IMR-90 (cell line): ENCODE data around the gene GAS2L2. TPM values are rescaled to one million over a fixed set of nuclear protein-coding genes. Genes with fewer than 3 reads are reported as not detected.

Source experiments
- ATAC-seq: fragments of 200-7000 bp; cut with Tn5 transposase; 2 replicates; pipeline ENCODE4 v1.9.1; 2020; ENCODE audit warnings: low read depth, mild to moderate bottlenecking, moderate library complexity
- Bru-seq: library from RNA; stranded (reverse); fragments of 400-500 nt; gene quantifications from one replicate; lab custom pipeline; 2021; lab: Mats Ljungman, UMichigan
- BruChase-seq, 2 experiments: library from RNA; stranded (reverse); fragments of 400-500 nt; gene quantifications; one replicate each; lab custom pipeline; 2021; lab: Mats Ljungman, UMichigan
- BruUV-seq: library from RNA; stranded (reverse); fragments of 400-500 nt; replicated peaks from 2 replicates; lab custom pipeline; 2021; lab: Mats Ljungman, UMichigan
- CTCF ChIA-PET: fragments of 300-600 bp; formaldehyde crosslinking; extraction: SDS; loops from one replicate; lab custom pipeline; 2021; ENCODE audit warnings: antibody characterized with exemption; lab: Yijun Ruan, JAX
- POLR2A ChIA-PET: fragments of 300-600 bp; sonication (Branson Sonifier 250); formaldehyde crosslinking; loops from one replicate; lab custom pipeline; 2022; ENCODE audit warnings: antibody characterized with exemption; ENCODE audit not compliant: unreplicated experiment; lab: Charles Lee
- DNase-seq: peaks from one replicate; pipeline ENCODE4 v3.0.0; 2013
- H2AFZ ChIP-seq: replicated peaks from 2 replicates; pipeline ENCODE3; 2013; ENCODE audit warnings: low read length, mild to moderate bottlenecking; ENCODE audit not compliant: poor library complexity
- H2AK5ac ChIP-seq: 2 replicates; pipeline ENCODE4 v1.6.1; 2013; ENCODE audit warnings: low read depth, low read length, inconsistent platforms
- H2AK9ac ChIP-seq: replicated peaks from 2 replicates; pipeline ENCODE3; 2013; ENCODE audit warnings: mild to moderate bottlenecking, low read depth, low read length, moderate library complexity; ENCODE audit not compliant: poor library complexity
- H2BK120ac ChIP-seq: 2 replicates; pipeline ENCODE4 v1.6.1; 2013; ENCODE audit warnings: low read depth, low read length, inconsistent platforms
- H2BK15ac ChIP-seq: 3 replicates; pipeline ENCODE4 v1.6.1; 2013; ENCODE audit warnings: low read depth, low read length, inconsistent platforms
- H2BK20ac ChIP-seq: 2 replicates; pipeline ENCODE4 v1.6.1; 2013; ENCODE audit warnings: low read depth, mild to moderate bottlenecking, inconsistent platforms, low read length, moderate library complexity
- H2BK5ac ChIP-seq: 2 replicates; pipeline ENCODE4 v1.6.1; 2013; ENCODE audit warnings: mild to moderate bottlenecking, low read depth, low read length, inconsistent platforms; ENCODE audit not compliant: poor library complexity, severe bottlenecking
- H3K14ac ChIP-seq: replicated peaks from 2 replicates; pipeline ENCODE4 v1.6.1; 2013; ENCODE audit warnings: low read depth, low read length, inconsistent platforms
- H3K18ac ChIP-seq: 2 replicates; pipeline ENCODE4 v1.6.1; 2013; ENCODE audit warnings: low read depth, low read length, control low read depth
- H3K23ac ChIP-seq: 2 replicates; pipeline ENCODE4 v1.6.1; 2013; ENCODE audit warnings: low read depth, low read length, inconsistent platforms
- H3K27ac ChIP-seq: 2 replicates; pipeline ENCODE4 v1.5.1; 2013; ENCODE audit warnings: mild to moderate bottlenecking, control low read depth, low read length; ENCODE audit not compliant: insufficient read depth
- H3K27me3 ChIP-seq: 2 replicates; pipeline ENCODE4 v1.6.1; 2013; ENCODE audit warnings: low read length; ENCODE audit not compliant: control insufficient read depth, insufficient read depth
- H3K36me3 ChIP-seq: 2 replicates; pipeline ENCODE4 v1.6.1; 2013; ENCODE audit warnings: low read length, mixed read lengths; ENCODE audit not compliant: control insufficient read depth, insufficient read depth
- H3K4ac ChIP-seq: 2 replicates; pipeline ENCODE4 v1.6.1; 2013; ENCODE audit warnings: low read depth, low read length, inconsistent platforms
- H3K4me1 ChIP-seq: 2 replicates; pipeline ENCODE4 v1.6.1; 2013; ENCODE audit warnings: low read length, mixed read lengths; ENCODE audit not compliant: control insufficient read depth, insufficient read depth
- H3K4me2 ChIP-seq: 2 replicates; pipeline ENCODE4 v1.6.1; 2013; ENCODE audit warnings: low read depth, mild to moderate bottlenecking, control low read depth, low read length, moderate library complexity
- H3K4me3 ChIP-seq: 2 replicates; pipeline ENCODE4 v1.5.1; 2013; ENCODE audit warnings: low read depth, mild to moderate bottlenecking, control low read depth, low read length, moderate library complexity; ENCODE audit not compliant: insufficient read depth
- H3K56ac ChIP-seq: 2 replicates; pipeline ENCODE4 v1.6.1; 2013; ENCODE audit warnings: low read length, inconsistent platforms; ENCODE audit not compliant: insufficient read depth; ENCODE audit errors: extremely low read depth
- H3K79me1 ChIP-seq, 2 experiments: 2 replicates each; pipeline ENCODE4 v1.6.1; 2013; ENCODE audit warnings: low read length in 2 of 2, inconsistent platforms in 1 of 2, low read depth in 1 of 2
- H3K9ac ChIP-seq: 2 replicates; pipeline ENCODE4 v1.6.1; 2013; ENCODE audit warnings: low read depth, low read length, control low read depth
- H3K9me1 ChIP-seq: 2 replicates; pipeline ENCODE4 v1.6.1; 2013; ENCODE audit warnings: low read length, inconsistent platforms; ENCODE audit not compliant: insufficient read depth
- H3K9me3 ChIP-seq: 2 replicates; pipeline ENCODE4 v1.6.1; 2013; ENCODE audit warnings: low read length; ENCODE audit not compliant: control insufficient read depth, insufficient read depth
- H4K20me1 ChIP-seq: 2 replicates; pipeline ENCODE4 v1.6.1; 2013; ENCODE audit warnings: low read length, inconsistent platforms; ENCODE audit not compliant: insufficient read depth
- H4K5ac ChIP-seq: 2 replicates; pipeline ENCODE4 v1.6.1; 2013; ENCODE audit warnings: mild to moderate bottlenecking, low read depth, low read length, control low read depth
- H4K8ac ChIP-seq, 2 experiments: 2 replicates each; pipeline ENCODE4 v1.6.1; 2013; ENCODE audit warnings: low read depth in 2 of 2, low read length in 2 of 2, control low read depth in 1 of 2, inconsistent platforms in 1 of 2
- H4K91ac ChIP-seq: 2 replicates; pipeline ENCODE4 v1.6.1; 2013; ENCODE audit warnings: low read depth, low read length, inconsistent platforms; ENCODE audit not compliant: insufficient read depth
- BHLHE40 ChIP-seq: fragments of 150-350 bp; IDR thresholded peaks from 2 replicates; pipeline ENCODE4 v1.6.1; 2016; ENCODE audit warnings: mild to moderate bottlenecking, low read depth, low read length
- CEBPB ChIP-seq: IDR thresholded peaks from 2 replicates; pipeline ENCODE4 v1.6.1; 2012; ENCODE audit warnings: low read depth, low read length, improper control_type of control experiment
- CTCF ChIP-seq: conservative IDR thresholded peaks from 2 replicates; pipeline ENCODE4 v1.5.1; 2012; ENCODE audit warnings: mild to moderate bottlenecking, low read depth, low read length, improper control_type of control experiment
- FOS ChIP-seq: fragments of 150-350 bp; IDR thresholded peaks from 2 replicates; pipeline ENCODE4 v1.6.1; 2016; ENCODE audit warnings: low read depth, low read length
- MAZ ChIP-seq: IDR thresholded peaks from 2 replicates; pipeline ENCODE4 v1.6.1; 2012; ENCODE audit warnings: low read depth, mild to moderate bottlenecking, low read length, improper control_type of control experiment, moderate library complexity, borderline replicate concordance
- MXI1 ChIP-seq: IDR thresholded peaks from 2 replicates; pipeline ENCODE4 v1.6.1; 2012; ENCODE audit warnings: low read depth, mild to moderate bottlenecking, low read length, moderate library complexity, borderline replicate concordance
- NFE2L2 ChIP-seq: fragments of 150-350 bp; IDR thresholded peaks from 2 replicates; pipeline ENCODE4 v1.6.1; 2016; ENCODE audit warnings: low read depth, mild to moderate bottlenecking, low read length
- POLR2A ChIP-seq: IDR thresholded peaks from 2 replicates; pipeline ENCODE4 v1.6.1; 2012; ENCODE audit warnings: mild to moderate bottlenecking, low read depth, low read length
- RAD21 ChIP-seq: IDR thresholded peaks from 2 replicates; pipeline ENCODE4 v1.6.1; 2012; ENCODE audit warnings: low read length, improper control_type of control experiment
- RFX5 ChIP-seq: IDR thresholded peaks from 2 replicates; pipeline ENCODE4 v1.8.0; 2012; ENCODE audit warnings: low read depth, mild to moderate bottlenecking, low read length, moderate library complexity
- SMC3 ChIP-seq: fragments of 150-350 bp; IDR thresholded peaks from 2 replicates; pipeline ENCODE4 v1.6.1; 2016; ENCODE audit warnings: low read depth, mild to moderate bottlenecking, antibody characterized with exemption, low read length, moderate library complexity
- WGBS, 2 experiments: methylation state at CpG; one replicate each; pipeline versions ENCODE4 v1.1.5 to v1.1.7; 2013; ENCODE audit warnings: missing lambda C conversion rate in 2 of 2; ENCODE audit not compliant: insufficient read length in 1 of 2; ENCODE audit errors: extremely low coverage in 2 of 2; 5-methylcytosine and 5-hydroxymethylcytosine counted together
- dilution Hi-C: fragments of 300-500 bp; cut with HindIII; formaldehyde crosslinking; loops from one replicate; pipeline ENCODE4 v1.14.3; 2018; ENCODE audit warnings: low sequenced_read_pairs; ENCODE audit not compliant: unreplicated experiment
- in situ Hi-C: fragments of 300-500 bp; cut with MboI; formaldehyde crosslinking; loops from 3 replicates; pipeline ENCODE4 v1.14.3; 2019; ENCODE audit warnings: low sequenced_read_pairs, inconsistent platforms, mixed read lengths
- intact Hi-C: fragments of 100-400 bp; cut with micrococcal nuclease; formaldehyde crosslinking; loops from 2 replicates; pipeline ENCODE4 v1.10.0; 2022
- long read RNA-seq: library from polyadenylated mRNA; unstranded; transcript quantifications from one replicate; pipeline ENCODE4 v2.0.0, GENCODE V29; 2021; ENCODE audit not compliant: unreplicated experiment
- polyA plus RNA-seq, 3 experiments: library from polyadenylated mRNA; depleted of rRNA; stranded (reverse); fragments of >200 nt; gene quantifications; 2 replicates each; pipeline ENCODE4 v1.2.3, GENCODE V29; 2012; ENCODE audit warnings: low replicate concordance in 1 of 3
- total RNA-seq: library from RNA; depleted of rRNA; stranded (reverse); fragments of >200 nt; gene quantifications from 2 replicates; pipeline ENCODE4 v1.2.3, GENCODE V29; 2012; rRNA removed
- TF ChIP-seq, protein P1 (sequence below): fragments of 150-350 bp; IDR thresholded peaks from 2 replicates; pipeline ENCODE4 v1.6.1; 2017; ENCODE audit warnings: mild to moderate bottlenecking, antibody characterized with exemption, low read length, low read depth
- TF ChIP-seq, protein P2 (sequence below): fragments of 150-350 bp; IDR thresholded peaks from 2 replicates; pipeline ENCODE4 v1.6.1; 2016; ENCODE audit warnings: low read depth, mild to moderate bottlenecking, low read length, moderate library complexity, borderline replicate concordance

Gene GAS2L2
- total RNA-seq: not detected in 2 replicates
- polyA plus RNA-seq (2012; rRNA removed): 0.02 and 0.03 TPM in 2 replicates
- 0.04 TPM in 1 of 2 replicates, not detected in the other for polyA plus RNA-seq (2012; cell fraction: cytosol; rRNA removed)
- polyA plus RNA-seq (2012; cell fraction: nucleus; rRNA removed; ENCODE audit: low replicate concordance): 0.10 and 0.13 TPM in 2 replicates
- not detected for Bru-seq, nascent RNA
- not detected for BruChase-seq, experiment 1, labeled RNA remaining after a 6-hour chase
- not detected for BruChase-seq, experiment 2, labeled RNA remaining after a 2-hour chase
- long read RNA-seq: 0 reads

- CTCF ChIA-PET: no interaction called here
- 21% methylated on average over 3 of the region's 9 CpGs; no CpG with 5 or more reads in 1 of the 2 experiments for WGBS, 2 experiments
- ATAC-seq: peak; percentile 63
- TF ChIP-seq CEBPB (no peak), CTCF (no peak), FOS (no peak), MAZ (no peak), SMC3 (no peak), BHLHE40 (no peak), NFE2L2 (no peak), RAD21 (no peak), RFX5 (no peak), POLR2A (no peak), MXI1 (no peak)
- TF ChIP-seq, protein P1, sequence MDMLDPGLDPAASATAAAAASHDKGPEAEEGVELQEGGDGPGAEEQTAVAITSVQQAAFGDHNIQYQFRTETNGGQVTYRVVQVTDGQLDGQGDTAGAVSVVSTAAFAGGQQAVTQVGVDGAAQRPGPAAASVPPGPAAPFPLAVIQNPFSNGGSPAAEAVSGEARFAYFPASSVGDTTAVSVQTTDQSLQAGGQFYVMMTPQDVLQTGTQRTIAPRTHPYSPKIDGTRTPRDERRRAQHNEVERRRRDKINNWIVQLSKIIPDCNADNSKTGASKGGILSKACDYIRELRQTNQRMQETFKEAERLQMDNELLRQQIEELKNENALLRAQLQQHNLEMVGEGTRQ: no peak
- TF ChIP-seq, protein P2, sequence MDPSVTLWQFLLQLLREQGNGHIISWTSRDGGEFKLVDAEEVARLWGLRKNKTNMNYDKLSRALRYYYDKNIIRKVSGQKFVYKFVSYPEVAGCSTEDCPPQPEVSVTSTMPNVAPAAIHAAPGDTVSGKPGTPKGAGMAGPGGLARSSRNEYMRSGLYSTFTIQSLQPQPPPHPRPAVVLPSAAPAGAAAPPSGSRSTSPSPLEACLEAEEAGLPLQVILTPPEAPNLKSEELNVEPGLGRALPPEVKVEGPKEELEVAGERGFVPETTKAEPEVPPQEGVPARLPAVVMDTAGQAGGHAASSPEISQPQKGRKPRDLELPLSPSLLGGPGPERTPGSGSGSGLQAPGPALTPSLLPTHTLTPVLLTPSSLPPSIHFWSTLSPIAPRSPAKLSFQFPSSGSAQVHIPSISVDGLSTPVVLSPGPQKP: no peak
These were observed at the start of gene GAS2L2 for GRCh38 chr17:35752945-35753764. TSS of gene GAS2L2 (minus strand) at chr17:35753239. CDS start at chr17:35752850, 389 bp downstream.

More at GRCh38 chr17:35752945-35753764, at the start of gene GAS2L2:
- Histone ChIP-seq H4K91ac (no peak within 1 kb of the TSS), H3K9me3 (peaks cover 2% of the 10 kb centered on the region; the same call in 1 of the 2 replicates), H4K5ac (no peak within 1 kb of the TSS), H2BK120ac (no peak within 1 kb of the TSS), H3K4me2 (no peak within 1 kb of the TSS), H4K8ac (no peak within 1 kb of the TSS), H3K79me1 (no peaks in the 10 kb centered on the region), H3K36me3 (no peaks in the 10 kb centered on the region), H3K9me1 (no peaks in the 10 kb centered on the region), H3K14ac (no peak within 1 kb of the TSS), H3K4me1 (peaks cover 8% of the 10 kb centered on the region; the same call in 1 of the 2 replicates), H3K9ac (no peak within 1 kb of the TSS), H2BK15ac (no peak within 1 kb of the TSS), H3K56ac (no peak within 1 kb of the TSS), H4K20me1 (no peaks in the 10 kb centered on the region), H3K4me3 (no peak within 1 kb of the TSS), H2AK9ac (no peak within 1 kb of the TSS), H3K27ac (no peak within 1 kb of the TSS), H2AK5ac (no peak within 1 kb of the TSS), H2AFZ (peak within 1 kb of the TSS; percentile 37), H3K27me3 (peaks cover 48% of the 10 kb centered on the region), H2BK20ac (no peak within 1 kb of the TSS), H2BK5ac (no peak within 1 kb of the TSS), H3K4ac (no peak within 1 kb of the TSS), H3K23ac (no peak within 1 kb of the TSS), H3K18ac (no peak within 1 kb of the TSS)
- intact Hi-C loops (no loop called here), in situ Hi-C loops (no loop called here), dilution Hi-C loops (no loop called here)
- POLR2A ChIA-PET: no interaction called here
- DNase-seq: no peak
- no TSS peak for BruUV-seq
